ENCODE measurements around the gene HES2. TPM values are rescaled to one million over a fixed set of nuclear protein-coding genes. Genes with fewer than 3 reads are reported as not detected.

Gene HES2
- total and polyA plus RNA-seq, 2 experiments from 2014 or later: 1.6 to 2.1 TPM

DNA sequence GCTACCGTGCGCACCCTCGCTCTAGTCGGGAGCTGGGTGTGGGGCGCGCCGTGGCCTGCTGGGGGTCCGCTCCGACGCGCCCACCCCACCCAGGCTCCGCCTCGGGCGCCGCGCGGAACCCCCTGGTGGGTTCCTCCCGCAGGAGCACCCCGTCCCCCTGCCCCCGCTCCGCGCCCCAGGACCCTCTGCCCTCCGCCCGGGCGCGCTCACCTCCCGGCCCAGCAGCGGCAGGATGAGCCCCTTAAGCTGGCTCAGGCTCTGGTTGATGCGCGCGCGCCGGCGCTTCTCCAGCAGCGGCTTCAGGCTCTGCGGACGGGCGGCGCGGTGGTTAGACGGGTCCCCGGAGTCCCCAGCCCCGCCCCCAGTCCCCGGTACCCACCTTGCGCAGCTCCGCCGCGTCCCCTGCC, 319 bp downstream of the HES2 start:
- Histone ChIP-seq H2AFZ (peak overlapping the region; percentile 83), H3F3A (replicated peaks; ENCODE audit: low read depth) (peaks cover 25% of the 10 kb centered on the region), H3K4me3 (peak overlapping the region; percentile 65), H3K79me2 (replicated peaks; ENCODE audit: insufficient read depth) (no peaks in the 10 kb centered on the region), H3K27ac (ENCODE audit: low read depth) (no peak overlapping the region), H3K9me2 (ENCODE audit: insufficient read depth) (no peaks in the 10 kb centered on the region), H3K36me3 (ENCODE audit: insufficient read depth) (no peaks in the 10 kb centered on the region), H3K4me1 (ENCODE audit: insufficient read depth) (peaks cover 19% of the 10 kb centered on the region), H3K27me3 (ENCODE audit: insufficient read depth) (peaks cover 99% of the 10 kb centered on the region), H4K20me1 (replicated peaks; ENCODE audit: insufficient read depth) (peaks cover 8% of the 10 kb centered on the region; the same call in 1 of the 2 replicates), H3K4me2 (peak overlapping the region; percentile 85)
- Mint-ChIP-seq H3K27me3 (ENCODE audit: insufficient read depth, low read depth, poor library complexity) (peaks cover 95% of the 10 kb centered on the region), H3K4me1 (peaks cover 14% of the 10 kb centered on the region), H3K9me3 (no peaks in the 10 kb centered on the region), H3K36me3 (ENCODE audit: low read depth) (no peaks in the 10 kb centered on the region), H3K4me3 (peak overlapping the region; percentile 65; the same call in 2 of the 3 replicates), H3K27ac (no peak overlapping the region)
- peak; percentile 84 for DNase-seq (ENCODE audit: low spot score)
- TF ChIP-seq NANOG (IDR thresholded peaks at IDR 0.05; ENCODE audit: borderline replicate concordance): no peak
- TF ChIP-seq, protein P1, sequence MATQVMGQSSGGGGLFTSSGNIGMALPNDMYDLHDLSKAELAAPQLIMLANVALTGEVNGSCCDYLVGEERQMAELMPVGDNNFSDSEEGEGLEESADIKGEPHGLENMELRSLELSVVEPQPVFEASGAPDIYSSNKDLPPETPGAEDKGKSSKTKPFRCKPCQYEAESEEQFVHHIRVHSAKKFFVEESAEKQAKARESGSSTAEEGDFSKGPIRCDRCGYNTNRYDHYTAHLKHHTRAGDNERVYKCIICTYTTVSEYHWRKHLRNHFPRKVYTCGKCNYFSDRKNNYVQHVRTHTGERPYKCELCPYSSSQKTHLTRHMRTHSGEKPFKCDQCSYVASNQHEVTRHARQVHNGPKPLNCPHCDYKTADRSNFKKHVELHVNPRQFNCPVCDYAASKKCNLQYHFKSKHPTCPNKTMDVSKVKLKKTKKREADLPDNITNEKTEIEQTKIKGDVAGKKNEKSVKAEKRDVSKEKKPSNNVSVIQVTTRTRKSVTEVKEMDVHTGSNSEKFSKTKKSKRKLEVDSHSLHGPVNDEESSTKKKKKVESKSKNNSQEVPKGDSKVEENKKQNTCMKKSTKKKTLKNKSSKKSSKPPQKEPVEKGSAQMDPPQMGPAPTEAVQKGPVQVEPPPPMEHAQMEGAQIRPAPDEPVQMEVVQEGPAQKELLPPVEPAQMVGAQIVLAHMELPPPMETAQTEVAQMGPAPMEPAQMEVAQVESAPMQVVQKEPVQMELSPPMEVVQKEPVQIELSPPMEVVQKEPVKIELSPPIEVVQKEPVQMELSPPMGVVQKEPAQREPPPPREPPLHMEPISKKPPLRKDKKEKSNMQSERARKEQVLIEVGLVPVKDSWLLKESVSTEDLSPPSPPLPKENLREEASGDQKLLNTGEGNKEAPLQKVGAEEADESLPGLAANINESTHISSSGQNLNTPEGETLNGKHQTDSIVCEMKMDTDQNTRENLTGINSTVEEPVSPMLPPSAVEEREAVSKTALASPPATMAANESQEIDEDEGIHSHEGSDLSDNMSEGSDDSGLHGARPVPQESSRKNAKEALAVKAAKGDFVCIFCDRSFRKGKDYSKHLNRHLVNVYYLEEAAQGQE (IDR thresholded peaks at IDR 0.05; ENCODE audit: unreplicated experiment): no peak
- TF ChIP-seq ZNF114 (CRISPR knock-in tag; IDR thresholded peaks at IDR 0.05): no peak
- no peak for TF ChIP-seq ZNF331 (CRISPR knock-in tag; IDR thresholded peaks at IDR 0.05; ENCODE audit: low read depth)
- TF ChIP-seq CTCF (conservative IDR thresholded peaks at IDR 0.05; ENCODE audit: low read depth in 2 of 2): no peak
- TF ChIP-seq, protein P2, sequence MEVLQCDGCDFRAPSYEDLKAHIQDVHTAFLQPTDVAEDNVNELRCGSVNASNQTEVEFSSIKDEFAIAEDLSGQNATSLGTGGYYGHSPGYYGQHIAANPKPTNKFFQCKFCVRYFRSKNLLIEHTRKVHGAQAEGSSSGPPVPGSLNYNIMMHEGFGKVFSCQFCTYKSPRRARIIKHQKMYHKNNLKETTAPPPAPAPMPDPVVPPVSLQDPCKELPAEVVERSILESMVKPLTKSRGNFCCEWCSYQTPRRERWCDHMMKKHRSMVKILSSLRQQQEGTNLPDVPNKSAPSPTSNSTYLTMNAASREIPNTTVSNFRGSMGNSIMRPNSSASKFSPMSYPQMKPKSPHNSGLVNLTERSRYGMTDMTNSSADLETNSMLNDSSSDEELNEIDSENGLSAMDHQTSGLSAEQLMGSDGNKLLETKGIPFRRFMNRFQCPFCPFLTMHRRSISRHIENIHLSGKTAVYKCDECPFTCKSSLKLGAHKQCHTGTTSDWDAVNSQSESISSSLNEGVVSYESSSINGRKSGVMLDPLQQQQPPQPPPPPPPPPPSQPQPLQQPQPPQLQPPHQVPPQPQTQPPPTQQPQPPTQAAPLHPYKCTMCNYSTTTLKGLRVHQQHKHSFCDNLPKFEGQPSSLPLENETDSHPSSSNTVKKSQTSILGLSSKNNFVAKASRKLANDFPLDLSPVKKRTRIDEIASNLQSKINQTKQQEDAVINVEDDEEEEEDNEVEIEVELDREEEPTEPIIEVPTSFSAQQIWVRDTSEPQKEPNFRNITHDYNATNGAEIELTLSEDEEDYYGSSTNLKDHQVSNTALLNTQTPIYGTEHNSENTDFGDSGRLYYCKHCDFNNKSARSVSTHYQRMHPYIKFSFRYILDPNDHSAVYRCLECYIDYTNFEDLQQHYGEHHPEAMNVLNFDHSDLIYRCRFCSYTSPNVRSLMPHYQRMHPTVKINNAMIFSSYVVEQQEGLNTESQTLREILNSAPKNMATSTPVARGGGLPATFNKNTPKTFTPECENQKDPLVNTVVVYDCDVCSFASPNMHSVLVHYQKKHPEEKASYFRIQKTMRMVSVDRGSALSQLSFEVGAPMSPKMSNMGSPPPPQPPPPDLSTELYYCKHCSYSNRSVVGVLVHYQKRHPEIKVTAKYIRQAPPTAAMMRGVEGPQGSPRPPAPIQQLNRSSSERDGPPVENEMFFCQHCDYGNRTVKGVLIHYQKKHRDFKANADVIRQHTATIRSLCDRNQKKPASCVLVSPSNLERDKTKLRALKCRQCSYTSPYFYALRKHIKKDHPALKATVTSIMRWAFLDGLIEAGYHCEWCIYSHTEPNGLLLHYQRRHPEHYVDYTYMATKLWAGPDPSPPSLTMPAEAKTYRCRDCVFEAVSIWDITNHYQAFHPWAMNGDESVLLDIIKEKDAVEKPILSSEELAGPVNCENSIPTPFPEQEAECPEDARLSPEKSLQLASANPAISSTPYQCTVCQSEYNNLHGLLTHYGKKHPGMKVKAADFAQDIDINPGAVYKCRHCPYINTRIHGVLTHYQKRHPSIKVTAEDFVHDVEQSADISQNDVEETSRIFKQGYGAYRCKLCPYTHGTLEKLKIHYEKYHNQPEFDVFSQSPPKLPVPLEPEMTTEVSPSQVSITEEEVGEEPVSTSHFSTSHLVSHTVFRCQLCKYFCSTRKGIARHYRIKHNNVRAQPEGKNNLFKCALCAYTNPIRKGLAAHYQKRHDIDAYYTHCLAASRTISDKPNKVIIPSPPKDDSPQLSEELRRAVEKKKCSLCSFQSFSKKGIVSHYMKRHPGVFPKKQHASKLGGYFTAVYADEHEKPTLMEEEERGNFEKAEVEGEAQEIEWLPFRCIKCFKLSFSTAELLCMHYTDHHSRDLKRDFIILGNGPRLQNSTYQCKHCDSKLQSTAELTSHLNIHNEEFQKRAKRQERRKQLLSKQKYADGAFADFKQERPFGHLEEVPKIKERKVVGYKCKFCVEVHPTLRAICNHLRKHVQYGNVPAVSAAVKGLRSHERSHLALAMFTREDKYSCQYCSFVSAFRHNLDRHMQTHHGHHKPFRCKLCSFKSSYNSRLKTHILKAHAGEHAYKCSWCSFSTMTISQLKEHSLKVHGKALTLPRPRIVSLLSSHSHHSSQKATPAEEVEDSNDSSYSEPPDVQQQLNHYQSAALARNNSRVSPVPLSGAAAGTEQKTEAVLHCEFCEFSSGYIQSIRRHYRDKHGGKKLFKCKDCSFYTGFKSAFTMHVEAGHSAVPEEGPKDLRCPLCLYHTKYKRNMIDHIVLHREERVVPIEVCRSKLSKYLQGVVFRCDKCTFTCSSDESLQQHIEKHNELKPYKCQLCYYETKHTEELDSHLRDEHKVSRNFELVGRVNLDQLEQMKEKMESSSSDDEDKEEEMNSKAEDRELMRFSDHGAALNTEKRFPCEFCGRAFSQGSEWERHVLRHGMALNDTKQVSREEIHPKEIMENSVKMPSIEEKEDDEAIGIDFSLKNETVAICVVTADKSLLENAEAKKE (CRISPR knock-in tag; IDR thresholded peaks at IDR 0.05): no peak
- TF ChIP-seq STAT1 (IDR thresholded peaks at IDR 0.05; ENCODE audit: unreplicated experiment): no peak
- ATAC-seq: peak; percentile 35
